Activated T-helper 1 cell treated with Interleukin-2 at 50 U/mL for 16 hours (primary cell): ENCODE results near the gene CHKB.
"Not testable (repeated sequence)": the region's sequence is repeated elsewhere in the genome, so short reads cannot be mapped to it uniquely, and the experiment has no call there.

Source experiments
- DNase-seq: peaks from one replicate; pipeline ENCODE4 v3.0.0-alpha.2; 2020; ENCODE audit warnings: low read depth

Gene CHKB

GRCh38 chr22:50548040-50548920 lies 34.4 kb downstream of the CHKB start:
- DNase-seq: peak; percentile 57

GRCh38 chr22:50547263-50547985 lies 35.2 kb downstream of the CHKB start:
- no peak for DNase-seq

- DNase-seq: no peak
Measured at GRCh38 chr22:50546326-50547262, 36.1 kb downstream of the CHKB start.

GRCh38 chr22:50545522-50546325 lies 36.9 kb downstream of the CHKB start, which contains the start of gene KLHDC7B:
KLHDC7B (plus strand) TSS chr22:50545899; CDS start chr22:50546244, 345 bp downstream.
- DNase-seq: no peak

GRCh38 chr22:50544746-50545253 lies 37.8 kb downstream of the CHKB start:
- no peak for DNase-seq

- peak; percentile 72 for DNase-seq
Measured at GRCh38 chr22:50544078-50544745, 38.4 kb downstream of the CHKB start.

GRCh38 chr22:50542416-50542927 lies 40.2 kb downstream of the CHKB start:
- no peak for DNase-seq

GRCh38 chr22:50541667-50542026 lies 41.0 kb downstream of the CHKB start:
- not testable (repeated sequence) for DNase-seq

- no peak for DNase-seq
Measured at GRCh38 chr22:50540381-50540780, 42.3 kb downstream of the CHKB start.

GRCh38 chr22:50537765-50538164 lies 44.9 kb downstream of the CHKB start:
- DNase-seq: no peak

- DNase-seq: no peak
Measured at GRCh38 chr22:50536226-50536625, 46.4 kb downstream of the CHKB start.

- no peak for DNase-seq
Measured at GRCh38 chr22:50535113-50535512, 47.5 kb downstream of the CHKB start.

GRCh38 chr22:50533856-50534711 lies 48.6 kb downstream of the CHKB start:
- not testable (repeated sequence) for DNase-seq

GRCh38 chr22:50532824-50533796 lies 49.5 kb downstream of the CHKB start:
- no peak for DNase-seq

GRCh38 chr22:50531962-50532674 lies 50.5 kb downstream of the CHKB start:
- DNase-seq: no peak

GRCh38 chr22:50531546-50531961 lies 51.1 kb downstream of the CHKB start:
- no peak for DNase-seq

- peak; percentile 56 for DNase-seq
Measured at GRCh38 chr22:50530877-50531545, 51.6 kb downstream of the CHKB start.
